HG02981 (cell line): ENCODE data around the gene PTPN13.

Experiments used
- ATAC-seq: cut with Tn5 transposase; IDR thresholded peaks from one replicate; pipeline ENCODE4 v1.9.1; 2021; ENCODE audit warnings: mild to moderate bottlenecking, moderate library complexity; ENCODE audit not compliant: unreplicated experiment

The PTPN13 gene

DNA sequence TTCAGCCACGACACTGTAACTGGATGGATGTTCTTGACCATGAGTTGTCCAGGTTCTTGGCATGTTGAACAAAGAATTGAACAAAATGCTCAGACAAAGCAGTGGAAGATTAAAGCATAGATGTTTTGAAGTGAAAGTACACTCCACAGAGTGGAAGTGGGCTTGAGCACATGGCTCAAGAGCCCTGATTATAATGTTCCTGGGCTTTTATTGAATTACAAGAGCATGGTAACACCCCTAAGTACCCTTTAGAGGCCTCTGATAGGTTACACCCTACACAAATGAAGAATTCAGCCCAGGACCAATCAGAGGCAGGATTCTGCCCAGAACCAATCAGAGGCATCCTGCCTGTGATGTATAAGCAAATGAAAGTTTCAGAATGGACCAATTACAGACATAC is 221.5 kb downstream of the PTPN13 start:
- ATAC-seq: no peak

DNA sequence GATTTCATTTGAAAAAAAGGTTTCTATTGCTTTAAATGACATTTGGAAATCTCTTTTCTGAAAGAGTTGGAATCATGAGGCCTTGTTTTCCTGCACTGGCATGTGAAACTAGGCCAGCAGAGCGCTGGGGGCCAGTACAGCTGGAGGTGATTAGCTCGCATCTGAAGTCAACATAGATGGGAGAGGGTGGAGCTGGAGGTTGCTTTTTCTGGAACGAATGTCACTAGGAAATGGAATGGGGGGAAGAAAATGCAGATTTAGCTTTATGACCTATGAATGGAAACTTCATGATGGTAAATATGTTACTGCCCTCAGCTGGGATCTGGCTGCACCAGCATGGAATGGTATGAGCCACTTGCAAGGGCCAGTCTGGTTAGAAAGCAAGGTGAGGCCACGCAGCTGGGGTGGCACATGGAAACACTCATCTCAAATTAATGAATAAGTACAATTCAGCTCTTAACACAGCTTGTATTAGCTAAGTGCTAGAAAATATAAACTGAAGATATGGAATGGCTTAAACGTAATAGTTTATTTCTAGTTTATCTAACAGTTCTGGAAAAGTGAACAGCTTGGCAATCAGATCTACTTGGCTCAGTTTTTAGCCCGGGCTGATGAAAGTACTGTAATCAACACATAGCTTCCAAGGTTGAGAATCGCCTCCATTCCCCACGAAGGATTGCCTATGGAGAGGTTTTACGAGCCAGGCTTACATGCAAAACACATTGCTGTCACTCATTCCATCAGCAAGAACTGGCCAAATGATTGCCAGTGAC is 222.6 kb downstream of the PTPN13 start:
- ATAC-seq: no peak

DNA sequence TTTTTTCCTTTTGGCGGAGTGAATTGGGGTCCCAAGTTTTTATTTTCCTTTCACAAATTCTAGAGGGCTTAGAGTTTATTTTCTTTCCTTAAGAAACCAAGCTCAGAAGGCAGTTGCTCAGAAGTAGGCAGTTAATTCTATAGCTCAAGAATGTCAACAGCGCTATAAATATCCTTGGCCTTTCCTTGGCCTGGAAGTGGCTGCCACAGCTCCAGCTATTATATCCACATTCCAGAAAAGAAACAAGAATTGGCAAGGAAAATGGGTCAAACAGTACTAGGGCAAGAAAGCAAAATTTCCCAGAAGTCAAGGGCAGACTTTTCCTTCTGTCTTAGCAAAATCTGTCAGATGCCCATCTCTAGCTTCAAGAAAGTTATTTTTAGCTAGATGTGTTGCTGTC is 224.1 kb downstream of the PTPN13 start:
- ATAC-seq: no peak

DNA sequence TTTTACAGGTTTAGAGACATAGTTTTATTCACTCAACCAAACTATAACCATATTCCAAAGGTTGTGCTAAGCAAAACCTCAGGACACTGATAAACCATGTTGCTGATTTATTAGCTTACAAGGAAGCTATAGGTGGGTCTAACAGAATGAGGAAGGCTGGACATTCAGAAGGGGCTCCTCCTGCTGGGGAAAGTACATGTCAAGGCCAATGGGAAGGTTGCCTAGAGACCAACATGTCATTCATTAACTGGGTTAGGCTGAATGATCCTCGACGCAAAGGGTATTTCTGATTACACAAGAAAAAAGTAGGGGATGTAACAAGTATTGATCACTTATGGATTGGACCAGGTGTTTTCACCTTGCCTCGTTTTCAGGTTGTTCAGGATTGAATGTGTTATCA is 224.7 kb downstream of the PTPN13 start:
- ATAC-seq: no peak

DNA sequence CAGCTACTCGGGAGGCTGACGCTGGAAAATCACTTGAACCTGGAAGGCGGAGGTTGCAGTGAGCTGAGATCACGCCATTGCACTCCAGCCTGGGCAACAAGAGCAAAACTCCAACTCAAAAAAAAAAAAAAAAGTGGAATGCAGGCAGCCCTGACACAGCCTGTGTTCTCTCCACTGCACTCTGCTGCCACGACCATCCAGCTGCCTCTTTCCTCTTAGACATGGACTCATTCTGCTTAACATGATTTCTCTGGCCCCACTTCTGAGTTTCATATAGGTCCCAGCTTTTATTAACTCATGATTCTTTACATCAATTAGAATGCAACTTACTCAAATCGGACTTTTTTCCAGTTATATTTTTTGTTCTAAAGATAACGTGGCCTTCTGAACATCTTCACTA is 225.4 kb downstream of the PTPN13 start:
- no peak for ATAC-seq

DNA sequence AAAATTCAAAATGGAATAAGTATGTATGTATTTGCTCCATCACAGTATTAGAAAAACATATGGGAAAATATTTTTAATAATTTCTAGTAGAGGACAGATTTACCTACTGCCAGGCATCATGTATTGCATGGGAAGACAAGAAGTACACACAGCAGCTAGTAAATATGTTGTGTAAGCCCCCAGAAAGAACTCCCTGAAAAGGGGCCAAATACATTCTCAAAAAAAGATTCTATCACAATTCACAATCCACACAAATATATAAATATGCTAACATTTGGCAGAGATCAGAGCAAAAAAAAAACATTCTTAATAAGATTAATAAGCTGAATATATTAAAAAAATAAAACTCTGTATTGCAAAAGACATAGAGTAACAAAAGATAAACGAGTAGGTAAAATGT is 227.0 kb downstream of the PTPN13 start:
- ATAC-seq: no peak

DNA sequence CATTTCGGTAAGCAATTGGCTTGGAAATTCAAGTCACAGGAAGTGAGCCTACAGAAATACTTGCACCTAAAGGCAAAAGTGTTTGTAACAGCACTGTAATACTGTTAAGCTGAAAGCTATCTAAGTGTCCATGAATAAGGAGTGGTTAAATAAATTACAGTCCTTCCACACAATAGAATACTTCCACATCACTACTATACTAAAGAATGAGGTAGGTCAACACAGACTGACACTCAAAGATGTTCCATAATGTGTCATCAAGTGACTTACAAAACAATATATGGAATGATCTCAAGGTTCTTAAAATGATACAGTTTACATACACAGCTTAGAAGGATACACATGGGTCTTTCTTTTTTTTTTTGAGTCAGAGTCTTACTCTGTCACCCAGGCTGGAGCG is 228.0 kb downstream of the PTPN13 start:
- no peak for ATAC-seq

DNA sequence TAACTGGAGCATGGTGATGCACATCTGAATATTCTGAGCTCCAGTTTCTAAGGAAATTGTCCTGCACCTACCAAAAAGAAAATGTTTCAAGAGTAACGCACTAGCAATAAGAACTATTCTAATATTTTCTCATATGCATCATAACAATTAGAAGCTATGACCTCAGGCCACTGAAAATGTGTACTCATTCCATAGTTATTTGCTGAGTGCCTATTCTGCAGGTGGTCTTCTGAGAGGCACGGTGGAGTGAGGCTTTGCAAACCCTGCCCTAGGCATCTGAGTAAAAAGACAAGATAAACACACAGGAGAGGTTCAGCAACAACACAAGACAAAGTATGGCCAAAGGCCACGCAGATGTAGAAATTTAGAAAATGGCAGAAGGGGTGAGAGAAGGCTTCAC is 231.4 kb downstream of the PTPN13 start:
- ATAC-seq: no peak

DNA sequence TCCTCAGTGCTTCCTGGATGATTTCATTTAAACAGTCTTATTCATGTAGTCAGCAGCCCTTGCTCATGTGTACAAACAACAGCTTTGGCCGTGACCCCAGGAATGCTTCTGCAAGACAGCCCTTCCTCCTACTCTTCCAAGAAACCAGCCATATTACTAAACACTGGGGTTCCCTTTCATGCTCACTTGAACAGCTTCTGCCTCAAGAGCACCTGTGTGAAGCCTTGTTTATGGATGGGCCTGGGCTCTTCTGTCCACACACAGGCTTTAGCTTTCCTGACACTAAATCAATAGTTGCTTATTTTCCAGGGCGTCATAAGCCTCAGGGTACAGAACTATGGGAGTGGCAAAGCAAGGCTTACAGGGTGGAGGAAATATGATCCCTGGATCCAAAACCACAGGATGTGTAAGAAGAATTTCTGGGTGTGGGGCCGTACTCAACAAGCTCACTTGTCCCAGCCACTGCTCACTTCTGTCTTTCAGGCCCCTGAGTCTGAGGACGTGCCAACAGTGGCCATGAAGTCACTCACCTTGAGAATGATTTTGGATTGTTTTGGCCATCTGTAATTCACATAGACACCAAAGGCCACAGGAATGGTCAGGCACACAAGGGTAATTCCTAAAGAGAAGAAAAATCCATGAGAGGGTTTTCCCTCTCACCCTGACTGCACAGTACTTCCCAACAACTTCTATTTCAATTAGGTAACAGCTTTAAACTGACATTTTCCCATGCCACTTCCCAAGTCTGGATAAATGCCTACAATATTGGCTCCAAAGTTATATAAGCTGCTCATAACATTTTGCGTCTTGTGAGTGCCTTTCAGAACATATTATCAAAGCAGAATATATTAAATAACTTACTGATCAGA is 237.4 kb downstream of the PTPN13 start:
- ATAC-seq: no peak

DNA sequence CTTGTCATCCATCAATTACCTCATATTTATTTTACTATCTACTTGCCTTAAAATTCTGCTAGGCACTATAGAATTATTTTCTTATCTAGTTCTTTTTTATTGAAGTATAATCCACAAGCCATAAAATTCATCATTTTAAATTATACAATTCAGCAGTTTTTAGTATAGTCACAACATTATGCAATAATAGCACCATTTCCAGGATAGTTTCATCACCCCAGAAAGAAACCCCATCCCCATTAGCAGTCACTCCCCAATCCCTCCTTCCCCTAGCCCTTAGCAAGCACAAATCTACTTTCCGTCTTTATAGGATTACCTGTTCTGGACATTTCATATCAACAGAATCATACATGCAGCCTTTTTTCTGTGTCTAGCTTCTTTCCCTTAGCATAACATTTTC is 239.5 kb downstream of the PTPN13 start:
- no peak for ATAC-seq

DNA sequence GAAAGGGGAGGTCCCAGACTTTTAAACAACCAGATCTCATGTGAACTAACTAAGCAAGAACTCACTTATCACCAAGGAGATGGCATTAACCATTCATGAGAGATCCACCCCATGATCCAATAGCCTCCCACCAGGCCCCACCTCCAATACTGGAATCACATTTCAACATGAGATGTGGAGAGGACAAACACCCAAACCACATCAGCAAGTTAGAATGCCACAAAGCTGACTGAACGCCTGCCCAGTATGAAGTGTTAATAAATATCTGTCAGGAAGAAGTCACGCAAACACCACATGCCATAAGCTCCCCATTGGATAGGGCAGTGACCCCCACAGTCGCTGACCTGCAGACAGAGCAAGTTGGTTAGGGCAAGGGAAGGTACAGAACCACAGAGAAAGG is 240.8 kb downstream of the PTPN13 start:
- ATAC-seq: no peak

DNA sequence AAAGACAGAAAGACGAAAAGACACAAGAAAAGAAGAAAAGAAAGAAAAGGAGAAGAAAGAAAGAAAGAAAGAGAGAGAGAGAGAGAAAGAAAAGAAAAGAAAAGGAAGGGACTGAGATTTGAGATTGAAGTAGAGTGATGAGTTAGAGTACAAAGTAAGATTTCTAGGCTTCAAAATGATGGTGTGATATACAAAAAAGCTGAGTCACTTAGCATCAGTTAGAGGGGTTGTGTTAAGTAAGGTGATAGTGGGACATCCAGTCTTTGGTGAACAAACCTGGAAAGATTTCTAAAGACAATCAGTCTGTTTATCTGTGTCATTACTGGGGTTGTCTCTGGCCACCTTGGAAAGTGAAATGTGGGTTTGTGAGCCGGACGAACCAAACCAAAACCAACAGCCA is 241.6 kb downstream of the PTPN13 start:
- no peak for ATAC-seq

DNA sequence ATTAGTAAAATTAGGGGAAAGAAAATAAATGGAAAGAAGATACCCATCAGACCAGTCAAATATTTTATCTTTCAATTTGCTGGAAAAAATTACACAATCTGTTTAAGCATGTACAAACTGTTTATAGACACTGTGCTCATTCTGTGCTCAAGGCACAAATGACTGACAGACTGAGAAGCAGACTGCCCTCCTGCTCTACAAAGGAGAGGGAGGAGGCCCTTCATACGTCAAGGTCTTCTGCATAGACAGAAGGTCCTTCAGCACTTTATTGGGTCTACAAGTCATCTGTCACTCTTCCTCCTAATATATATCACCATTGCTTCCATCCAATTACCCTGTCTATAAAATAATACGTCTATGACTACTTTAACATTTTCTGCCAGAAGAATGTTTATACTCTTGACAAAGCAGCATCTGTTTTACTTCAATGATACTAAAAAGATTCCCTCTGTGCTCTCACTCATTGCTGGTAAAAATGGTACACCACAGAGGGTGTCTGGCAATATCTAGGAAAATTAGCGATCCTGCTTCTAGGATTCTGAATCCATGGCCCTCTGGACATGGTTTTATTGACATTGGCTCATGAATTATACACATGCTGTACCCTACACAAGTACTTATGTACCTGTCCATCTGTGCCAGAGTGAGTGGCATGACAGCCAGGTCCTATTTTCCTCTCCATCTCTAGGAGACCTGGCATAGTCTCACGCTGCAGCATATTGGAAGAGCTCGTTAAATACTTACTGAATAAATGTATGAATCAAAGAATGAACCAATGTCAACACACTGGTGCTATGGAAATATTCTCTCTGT is 243.8 kb downstream of the PTPN13 start:
- no peak for ATAC-seq

DNA sequence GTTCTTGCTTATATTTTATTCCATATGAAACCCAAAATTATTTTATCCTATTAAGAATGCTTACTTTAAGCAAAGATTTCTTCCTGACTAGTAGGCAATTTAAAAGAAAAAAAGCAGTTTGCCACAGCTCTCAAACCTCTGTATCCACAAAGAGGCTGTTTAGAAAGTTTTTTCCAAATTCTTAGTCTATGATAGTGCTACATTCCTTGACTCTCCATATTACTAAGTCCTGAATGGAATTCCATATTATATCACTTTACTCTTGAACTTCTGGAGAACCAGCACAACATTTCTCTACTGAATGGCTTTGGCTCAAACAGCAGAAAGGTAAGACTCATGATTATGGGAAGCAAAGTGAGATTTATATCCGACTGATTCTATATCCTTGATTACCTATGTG is 246.7 kb downstream of the PTPN13 start:
- ATAC-seq: no peak

DNA sequence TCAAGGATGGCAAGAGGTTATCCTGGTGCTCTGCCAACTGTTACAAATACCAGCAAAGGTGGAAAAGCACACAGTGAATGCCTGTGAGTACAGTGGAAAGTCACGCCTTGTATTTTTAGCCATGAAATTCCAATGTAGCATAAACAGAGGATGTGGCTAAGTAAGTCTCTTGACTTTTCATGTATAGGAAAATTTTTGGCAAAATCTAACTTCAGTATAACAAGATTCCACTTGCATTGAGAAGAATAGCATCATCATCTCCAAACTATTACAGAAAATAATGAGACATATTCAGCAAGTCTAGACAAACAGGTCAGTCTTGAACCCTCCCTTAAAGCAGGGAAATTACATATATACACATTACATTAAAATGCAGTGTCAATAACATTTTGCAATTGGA is 247.2 kb downstream of the PTPN13 start:
- ATAC-seq: no peak

DNA sequence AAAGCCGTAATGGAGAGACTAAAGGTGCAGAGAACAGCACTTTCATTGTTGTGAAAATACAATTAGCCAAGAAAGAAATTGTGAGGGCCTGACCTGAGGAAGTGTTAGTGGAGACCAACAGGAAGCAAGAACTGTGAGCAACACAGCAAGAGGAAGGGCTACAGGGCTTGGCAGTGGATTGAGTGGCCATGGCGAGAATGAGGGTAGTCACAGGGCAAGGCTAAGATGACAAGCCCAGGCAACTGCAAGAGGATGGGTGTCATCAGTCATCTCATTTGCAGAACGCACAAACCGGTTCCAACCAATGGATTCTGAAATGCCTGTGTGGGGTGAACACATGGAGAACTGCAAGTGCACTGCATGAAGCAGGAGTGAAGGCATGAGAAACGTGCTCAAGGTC is 251.5 kb downstream of the PTPN13 start:
- ATAC-seq: no peak

DNA sequence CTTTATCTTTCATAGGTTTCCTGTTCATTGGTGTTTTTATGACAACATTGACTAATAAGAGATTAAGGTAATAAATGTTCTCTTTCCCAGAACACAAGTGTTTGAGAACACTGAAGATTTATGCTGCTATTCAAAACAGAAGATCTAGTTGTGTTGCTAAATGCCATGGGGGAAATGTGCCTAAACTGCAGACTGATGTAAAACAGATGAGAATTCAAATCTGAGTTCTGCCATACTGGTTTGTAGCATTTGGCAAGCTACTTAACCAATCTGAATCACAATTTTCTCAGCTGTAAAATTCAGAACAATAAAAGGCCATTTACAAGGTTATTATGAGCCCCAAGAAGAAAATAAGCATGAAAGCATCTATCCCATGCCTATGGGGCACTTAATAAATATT is 252.8 kb downstream of the PTPN13 start:
- ATAC-seq: no peak

DNA sequence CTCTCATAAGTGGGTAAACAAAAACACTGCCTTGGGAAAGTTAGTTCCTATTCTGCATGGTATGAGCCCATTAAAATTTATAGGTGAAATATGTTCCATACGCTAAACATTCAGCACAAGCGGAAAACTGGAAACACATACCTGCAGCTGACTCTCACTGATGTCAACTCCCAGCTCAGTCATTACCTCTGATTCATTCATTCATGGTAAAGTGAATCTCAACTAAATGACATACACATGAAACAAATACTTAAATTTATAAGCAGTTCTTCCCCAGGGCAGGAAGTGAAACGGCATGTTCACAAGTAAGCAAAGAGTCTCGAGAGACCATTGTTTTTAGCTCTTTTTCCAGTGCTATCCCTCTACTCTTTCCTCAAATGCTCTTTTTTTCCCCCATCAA is 253.5 kb downstream of the PTPN13 start:
- no peak for ATAC-seq

DNA sequence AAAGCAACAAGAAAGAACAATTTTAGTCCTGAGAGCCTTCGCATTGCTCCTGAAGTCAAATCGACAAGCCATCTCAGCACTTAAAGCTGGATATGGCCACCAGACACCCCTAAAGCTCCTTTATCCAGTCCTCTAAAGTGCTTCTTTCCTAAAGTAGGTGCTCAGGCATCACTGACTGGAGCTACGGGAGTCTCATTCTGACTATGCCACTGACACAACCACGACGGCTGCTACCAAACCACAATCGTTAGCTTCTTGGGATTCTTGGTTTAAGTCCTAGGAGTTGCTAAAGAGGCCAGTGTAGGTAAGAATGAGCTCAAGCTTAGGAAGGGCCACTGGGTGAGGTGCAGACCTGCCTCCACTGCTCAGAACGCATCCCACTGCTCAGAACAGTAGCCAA is 254.0 kb downstream of the PTPN13 start:
- no peak for ATAC-seq

DNA sequence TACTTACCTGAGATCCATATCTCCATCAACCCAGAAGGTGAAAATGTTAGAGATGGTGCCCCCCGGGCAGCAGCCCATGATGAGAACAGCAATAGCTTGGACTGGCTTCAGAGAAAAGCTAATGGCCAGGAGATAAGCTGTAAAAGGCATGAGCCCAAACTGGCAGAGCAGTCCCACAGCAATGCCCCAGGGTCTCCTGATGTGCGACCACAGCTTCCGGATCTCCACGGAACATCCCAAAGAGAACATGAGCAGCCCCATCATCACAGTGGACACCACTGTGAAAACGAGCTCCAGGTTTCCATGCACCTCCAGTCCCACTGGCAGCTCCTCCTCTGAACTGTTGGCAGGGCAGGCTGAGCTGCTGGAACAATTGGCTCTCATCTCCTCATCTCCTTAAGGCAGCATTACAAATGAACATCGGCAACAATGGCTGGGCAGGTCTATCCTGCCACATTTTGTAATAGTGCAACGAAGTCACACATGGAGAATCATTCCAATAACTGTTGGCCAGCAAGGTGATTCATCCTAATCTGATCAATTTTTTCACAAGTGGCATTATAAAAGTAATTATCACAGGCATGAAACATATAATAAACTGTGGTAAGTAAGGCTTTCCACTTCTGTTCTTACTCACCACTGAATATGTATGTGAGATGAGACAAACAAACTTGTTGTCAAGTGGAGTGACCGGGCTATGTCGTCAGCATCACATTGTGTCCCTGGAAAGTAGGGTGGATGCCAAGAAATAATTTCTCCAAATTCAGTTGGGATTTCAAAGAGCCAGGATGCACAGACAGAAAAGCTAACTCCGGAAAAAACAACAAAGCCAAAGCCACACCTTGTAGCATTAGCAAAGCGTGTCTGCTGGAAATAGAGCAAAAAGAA is 254.9 kb downstream of the PTPN13 start, which contains the start of gene SLC10A6:
SLC10A6 (minus strand) TSS at position 653 of the 888 bp plus-strand sequence; CDS start at position 384, 269 bp downstream.
- ATAC-seq: no peak
